HG03066 (cell line): ENCODE data around the gene EFCAB13.
"Not testable (repeated sequence)": the region's sequence is repeated elsewhere in the genome, so short reads cannot be mapped to it uniquely, and the experiment has no call there.

Experiments
- ATAC-seq: cut with Tn5 transposase; IDR thresholded peaks from one replicate; pipeline ENCODE4 v1.9.1; 2021; ENCODE audit warnings: low read depth; ENCODE audit not compliant: unreplicated experiment

Gene EFCAB13

DNA sequence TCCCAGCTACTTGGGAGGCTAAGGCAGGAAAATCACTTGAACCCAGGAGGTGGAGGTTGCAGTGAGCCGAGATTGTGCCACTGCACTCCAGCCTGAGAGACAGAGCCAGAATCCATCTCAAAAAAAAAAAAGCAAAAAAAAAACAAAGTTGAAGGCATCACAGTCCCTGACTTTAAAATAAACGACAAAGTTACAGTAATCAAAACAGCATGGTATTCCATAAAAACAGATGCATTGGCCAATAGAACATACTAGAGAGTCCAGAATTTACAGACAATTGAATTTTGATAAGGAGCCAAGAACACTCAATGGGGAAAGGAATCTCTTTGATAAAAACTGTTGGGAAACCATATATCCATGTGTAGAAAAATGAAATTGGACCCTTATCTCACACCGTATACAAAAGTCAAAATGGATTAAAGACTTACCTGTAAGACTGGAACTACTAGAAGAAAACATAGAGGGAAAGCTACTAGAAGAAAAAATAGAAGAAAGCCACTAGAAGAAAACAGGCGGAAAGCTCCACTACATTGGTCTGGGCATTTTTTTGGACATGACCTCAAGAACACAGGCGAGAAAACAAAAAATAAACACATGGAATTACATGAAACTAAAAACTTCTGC lies 2.8 kb upstream of the EFCAB13 start:
- ATAC-seq = no peak

DNA sequence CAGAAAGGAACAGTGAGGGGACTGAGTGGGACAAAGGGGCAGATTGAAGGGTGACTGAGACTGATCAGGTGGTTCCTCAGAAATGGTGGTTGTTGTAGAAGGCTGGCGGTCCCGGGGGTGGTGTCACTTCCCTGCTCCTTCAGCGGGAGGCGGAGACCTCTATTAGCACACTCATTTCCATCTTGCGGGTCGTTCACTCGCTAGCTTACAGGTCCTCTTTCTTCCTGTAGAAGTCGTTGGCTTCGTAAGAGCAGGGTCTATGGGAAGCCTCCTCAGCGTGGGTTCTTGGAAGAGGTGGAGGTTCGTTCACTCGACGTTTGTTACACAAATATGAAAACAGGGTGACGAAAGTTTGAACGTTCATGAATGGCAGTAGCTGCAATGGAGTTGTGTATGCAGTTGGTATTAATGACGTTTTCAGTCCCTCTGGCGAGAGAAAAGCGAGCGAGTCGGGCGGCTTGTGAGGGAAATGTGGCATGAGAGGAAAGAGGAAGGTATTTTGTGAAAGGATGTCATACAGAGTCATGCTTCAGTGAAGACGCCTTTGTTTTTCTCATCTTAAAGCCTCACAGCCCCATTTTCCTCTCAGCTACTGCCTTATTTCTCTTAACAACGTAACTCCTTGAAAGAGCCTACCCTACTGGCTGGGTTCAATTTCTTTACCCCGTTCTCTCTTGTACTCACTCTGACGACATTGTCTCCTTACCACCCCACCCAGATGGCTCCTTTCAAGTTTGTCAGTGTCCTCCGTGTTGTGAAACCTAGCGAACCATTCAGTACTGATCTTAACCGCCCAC lies 667 bp downstream of the EFCAB13 start:
- peak; percentile 38 for ATAC-seq

DNA sequence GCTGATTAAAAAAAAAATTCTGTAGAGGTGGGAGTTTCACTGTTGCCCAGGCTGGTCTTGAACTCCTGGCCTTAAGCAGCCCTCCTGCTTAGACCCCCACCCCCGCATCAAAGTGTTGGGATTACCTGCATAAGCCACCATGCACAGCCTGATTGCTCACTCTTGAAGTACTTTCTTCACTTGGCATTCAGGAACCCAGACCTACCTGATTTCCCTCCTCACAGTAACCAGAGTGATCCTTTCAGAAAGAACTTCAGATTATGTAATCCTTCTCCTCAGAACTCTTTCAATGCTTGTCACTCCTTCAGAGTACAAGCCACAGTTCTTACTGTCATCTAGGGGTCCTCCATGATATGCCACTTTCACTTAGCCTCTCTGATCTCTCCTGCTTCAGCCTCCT lies 1.4 kb downstream of the EFCAB13 start:
- no peak for ATAC-seq

DNA sequence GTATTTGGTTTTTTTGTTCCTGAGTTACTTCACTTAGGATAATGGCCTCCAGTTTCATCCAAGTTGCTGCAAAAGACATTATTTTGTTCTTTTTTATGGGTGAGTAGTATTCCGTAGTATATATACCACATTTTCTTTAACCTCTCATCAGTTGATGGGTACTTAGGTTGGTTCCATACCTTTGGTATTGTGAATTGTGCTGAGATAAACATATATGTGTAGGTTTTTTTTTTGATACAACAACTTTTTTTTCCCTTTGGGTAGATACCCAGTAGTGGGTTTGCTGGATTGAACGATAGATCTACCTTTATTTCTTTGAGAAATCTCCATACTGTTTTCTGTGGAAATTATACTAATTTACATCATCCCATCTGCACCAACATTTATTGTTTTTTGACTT lies 6.8 kb downstream of the EFCAB13 start:
- ATAC-seq = no peak

DNA sequence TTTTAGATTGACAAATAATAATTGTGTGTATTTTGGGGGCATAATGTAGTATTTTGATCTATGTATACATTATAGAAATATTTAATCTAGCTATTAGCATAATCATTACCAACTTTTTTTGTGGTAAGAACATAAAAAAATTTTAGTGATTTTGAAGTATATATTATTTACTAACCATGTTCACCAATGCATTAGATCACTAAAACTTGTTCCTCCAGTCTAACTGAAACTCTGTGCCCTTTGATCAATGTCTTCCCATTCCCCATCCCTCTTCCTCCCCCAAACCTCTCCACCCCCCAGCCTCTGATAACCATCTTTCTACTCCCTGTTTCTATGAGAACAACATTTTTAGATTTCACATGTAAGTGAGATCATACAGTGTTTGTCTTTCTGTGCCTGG lies 8.5 kb downstream of the EFCAB13 start:
- ATAC-seq = no peak

DNA sequence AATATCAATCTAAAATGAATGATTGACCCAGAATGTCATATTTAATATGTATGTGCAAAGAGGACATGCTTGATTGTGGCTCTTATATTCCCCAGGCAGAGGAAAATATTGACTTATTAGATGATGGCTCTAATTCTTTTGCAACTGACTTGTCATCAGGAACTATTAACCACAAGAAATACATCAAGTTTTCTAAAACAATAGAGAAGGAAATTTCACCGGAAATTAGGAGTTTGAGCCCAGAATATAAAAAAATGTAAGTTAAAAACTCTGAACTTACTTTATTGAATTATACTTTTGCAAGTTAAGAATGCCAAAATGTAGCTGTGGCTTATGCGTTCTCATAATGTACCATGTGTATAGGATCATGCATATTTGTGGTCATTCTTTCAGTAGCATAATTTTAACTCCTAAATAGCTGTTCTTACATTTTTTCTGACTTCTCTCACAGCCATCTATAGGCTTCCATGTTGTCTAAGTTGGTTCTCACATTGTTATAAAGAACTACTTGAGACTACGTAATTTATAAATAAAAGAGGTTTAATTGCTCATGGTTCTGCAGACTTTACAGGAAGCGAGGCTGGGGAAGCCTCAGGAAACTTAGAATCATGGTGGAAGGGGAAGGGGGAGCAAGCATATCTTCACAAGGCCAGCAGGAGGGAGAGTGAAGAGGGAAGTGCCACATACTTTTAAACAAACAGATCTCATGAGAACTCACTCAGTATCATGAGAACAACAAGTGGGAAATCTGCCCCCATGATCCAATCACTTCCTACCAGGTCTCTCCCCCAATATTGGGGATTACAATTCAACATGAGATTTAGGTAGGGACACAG lies 11.6 kb downstream of the EFCAB13 start:
- no peak for ATAC-seq

DNA sequence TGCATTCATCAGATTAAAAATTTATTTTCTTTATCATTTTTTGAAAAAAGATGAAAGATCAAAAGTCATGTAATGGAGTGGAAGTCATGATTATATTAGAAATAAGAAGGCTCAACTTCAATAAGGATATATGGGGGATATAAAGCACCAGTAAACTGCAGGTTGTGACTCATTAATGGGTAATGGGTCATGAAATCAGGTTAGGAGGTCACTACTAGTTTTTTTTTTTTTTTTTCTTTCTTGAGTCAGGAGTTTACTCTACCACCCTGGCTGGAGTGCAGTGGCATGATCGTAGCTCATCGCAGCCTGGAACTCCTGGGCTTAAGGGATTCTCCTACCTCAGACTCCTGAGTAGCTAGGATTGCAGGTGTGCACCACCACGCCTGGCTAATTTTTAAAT lies 14.3 kb downstream of the EFCAB13 start:
- ATAC-seq = no peak

DNA sequence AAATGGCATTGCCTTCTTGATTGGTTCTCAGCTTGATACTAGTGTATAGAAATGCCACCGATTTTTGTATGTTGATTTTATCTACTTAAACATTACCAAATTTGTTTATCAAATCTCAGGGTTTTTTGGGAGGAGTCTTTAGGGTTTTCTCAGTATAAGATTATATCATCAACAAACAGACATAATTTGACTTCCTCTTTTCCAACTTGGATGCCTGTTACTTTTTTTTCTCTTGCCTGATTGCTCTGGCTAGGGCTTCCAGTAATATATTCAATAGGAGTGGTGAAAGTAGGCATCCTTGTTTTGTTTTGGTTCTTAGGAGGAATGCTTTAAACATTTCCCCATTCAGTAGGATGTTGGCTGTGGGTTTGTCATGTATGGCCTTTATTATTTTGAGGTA lies 29.1 kb downstream of the EFCAB13 start:
- ATAC-seq = no peak

DNA sequence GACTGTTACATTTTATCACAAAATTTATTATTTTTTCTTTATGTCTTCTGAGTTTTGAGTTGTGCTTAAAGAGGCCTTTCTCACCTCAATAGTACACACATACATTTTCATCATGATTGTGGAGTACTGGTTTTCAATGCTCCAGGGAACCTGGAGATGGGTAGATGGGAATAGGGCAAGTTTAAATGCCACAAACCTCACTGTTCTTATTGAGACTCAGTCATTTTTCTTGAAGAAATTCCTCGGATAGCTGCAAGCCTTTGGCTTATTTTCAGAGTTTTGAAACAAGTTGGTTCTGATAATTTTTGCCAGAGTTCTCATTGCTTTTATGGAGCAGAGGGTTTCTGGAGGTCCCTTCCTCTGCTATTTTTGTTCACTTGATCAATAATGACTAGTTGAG lies 34.9 kb downstream of the EFCAB13 start:
- no peak for ATAC-seq

DNA sequence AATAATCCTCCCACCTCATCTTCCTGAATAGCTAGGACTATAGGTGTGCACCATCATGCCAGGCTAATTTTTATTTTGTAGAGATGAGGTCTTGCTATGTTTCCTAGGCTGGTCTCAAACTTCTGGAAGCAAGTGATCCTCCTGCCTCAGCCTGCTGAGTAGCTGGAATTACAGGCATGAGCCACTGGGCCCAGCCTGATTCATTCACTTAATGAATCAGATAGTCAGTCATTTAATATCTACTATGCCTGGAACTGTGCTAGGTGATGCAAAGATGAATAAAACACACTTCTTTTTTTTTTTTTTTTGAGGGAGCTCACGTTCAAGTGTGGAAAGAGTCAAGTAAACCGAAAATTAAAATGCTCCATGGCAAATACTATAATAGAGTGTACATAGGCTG lies 39.4 kb downstream of the EFCAB13 start:
- no peak for ATAC-seq

DNA sequence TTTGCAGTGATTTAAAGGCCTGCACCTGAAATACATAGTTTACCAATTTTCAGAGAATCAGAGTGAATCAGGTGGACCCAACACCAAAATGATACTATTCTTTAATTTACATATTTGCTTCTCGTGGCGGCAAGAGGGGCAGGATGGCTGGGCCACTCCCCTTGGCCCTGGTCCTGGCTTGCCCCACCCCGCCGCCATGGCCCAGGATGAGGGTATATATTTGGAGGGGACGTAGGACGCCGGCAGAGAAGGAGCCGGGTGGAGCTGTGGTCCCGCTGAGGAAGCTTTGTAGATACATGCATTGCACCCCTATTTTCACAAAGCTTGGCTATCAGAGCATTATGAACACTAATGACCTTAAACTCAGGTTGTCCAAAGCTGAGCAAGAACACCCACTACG lies 43.5 kb downstream of the EFCAB13 start:
- ATAC-seq = no peak

DNA sequence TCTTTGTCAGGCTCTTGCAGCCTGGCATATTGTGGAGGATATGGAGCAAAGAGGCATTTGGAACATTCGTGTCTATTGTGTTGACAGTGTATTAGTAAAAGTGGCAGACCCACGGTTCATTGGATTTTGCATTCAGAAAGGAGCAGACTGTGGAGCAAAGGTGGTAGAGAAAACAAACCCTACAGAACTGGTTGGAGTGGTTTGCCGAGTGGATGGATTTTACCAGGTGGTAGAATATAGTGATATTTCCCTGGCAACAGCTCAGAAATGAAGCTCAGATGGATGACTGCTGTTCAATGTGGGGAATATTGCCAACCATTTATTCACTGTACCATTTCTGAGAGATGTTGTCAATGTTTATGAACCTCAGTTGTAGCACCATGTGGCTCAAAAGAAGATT lies 44.5 kb downstream of the EFCAB13 start:
- no peak for ATAC-seq

DNA sequence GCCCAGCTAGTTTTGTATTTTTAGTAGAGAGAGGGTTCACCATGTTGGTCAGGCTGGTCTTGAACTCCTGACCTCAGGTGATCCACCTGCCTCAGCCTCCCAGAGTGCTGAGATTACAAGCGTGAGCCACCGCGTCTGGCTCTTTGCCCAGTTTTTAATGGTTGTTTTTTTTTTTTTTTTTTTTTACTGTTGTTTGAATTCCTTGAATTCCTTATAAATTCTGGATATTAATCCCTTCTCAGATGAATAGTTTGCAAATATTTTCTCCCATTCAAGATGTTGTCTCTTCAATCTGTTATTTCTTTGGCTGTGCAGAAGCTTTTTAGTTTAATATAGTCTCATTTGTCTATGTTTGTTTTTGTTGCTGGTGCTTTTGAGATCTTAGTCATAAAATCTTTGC lies 47.1 kb downstream of the EFCAB13 start:
- ATAC-seq = not testable (repeated sequence)

DNA sequence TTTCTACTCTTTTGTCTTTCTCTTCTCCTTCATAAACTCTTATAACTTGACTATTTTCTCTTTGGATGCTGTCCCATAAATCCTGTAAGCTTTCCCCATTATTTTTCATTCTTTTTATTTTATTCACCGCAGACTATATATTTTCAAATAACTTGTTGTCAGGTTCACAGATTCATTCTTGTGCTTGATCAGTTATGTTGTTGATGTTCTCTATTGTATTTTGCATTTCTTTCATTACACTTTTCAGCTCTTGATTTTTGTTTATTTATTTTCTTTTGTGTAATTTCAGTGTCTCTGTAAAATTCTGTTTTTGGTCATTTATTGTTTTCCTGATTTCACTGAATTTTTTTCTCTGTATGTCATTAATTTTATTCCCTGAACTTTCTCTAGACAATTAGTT lies 49.2 kb downstream of the EFCAB13 start:
- no peak for ATAC-seq

DNA sequence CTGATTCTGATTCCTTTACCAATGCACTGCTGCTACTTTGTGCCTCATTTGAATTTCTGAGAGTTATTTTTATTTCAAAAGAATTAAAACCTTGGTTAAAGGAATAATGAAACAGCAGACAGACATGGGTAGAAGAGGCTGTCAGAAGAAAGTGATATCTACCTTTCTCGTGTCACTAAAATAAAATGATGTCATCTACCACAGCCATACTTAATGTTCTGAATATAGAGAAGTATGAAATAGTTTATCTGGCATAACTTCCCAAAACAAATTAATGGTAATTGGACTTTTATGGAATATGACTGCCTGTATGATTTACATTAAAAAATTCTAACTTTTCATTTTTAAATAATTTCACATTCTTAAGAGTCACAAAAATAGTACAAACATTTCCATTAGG lies 52.5 kb downstream of the EFCAB13 start:
- no peak for ATAC-seq

DNA sequence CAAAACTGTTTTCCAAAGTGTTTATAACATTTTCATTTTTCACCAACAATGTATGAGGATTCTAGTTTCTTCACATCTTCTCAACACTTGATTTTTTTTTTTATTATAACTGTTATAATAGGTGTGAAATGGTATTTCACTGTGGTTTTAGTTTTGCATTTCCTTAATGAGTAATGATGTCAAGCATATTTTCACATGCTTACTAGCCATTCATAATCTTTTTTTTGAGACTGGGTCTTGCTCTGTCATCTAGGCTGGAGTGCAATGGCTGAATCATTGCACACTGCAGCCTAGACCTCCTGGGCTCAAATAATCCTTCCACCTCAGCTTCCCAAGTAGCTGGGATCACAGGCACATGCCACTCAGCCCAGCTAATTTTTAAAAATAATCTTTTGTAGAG lies 65.1 kb downstream of the EFCAB13 start:
- no peak for ATAC-seq

DNA sequence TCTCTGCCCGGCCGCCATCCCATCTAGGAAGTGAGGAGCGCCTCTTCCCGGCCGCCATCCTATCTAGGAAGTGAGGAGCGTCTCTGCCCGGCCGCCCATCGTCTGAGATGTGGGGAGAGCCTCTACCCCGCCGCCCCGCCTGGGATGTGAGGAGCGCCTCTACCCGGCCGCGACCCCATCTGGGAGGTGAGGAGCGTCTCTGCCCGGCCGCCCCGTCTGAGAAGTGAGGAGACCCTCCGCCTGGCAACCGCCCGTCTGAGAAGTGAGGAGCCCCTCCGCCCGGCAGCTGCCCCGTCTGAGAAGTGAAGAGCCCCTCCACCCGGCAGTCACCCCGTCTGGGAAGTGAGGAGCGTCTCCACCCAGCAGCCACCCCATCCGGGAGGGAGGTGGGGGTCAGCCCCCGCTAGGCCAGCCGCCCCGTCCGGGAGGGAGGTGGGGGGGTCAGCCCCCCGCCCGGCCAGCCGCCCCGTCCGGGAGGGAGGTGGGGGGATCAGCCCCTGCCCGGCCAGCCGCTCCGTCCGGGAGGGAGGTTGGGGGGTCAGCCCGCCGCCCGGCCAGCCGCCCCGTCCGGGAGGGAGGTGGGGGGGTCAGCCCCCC lies 73.9 kb downstream of the EFCAB13 start:
- not testable (repeated sequence) for ATAC-seq

DNA sequence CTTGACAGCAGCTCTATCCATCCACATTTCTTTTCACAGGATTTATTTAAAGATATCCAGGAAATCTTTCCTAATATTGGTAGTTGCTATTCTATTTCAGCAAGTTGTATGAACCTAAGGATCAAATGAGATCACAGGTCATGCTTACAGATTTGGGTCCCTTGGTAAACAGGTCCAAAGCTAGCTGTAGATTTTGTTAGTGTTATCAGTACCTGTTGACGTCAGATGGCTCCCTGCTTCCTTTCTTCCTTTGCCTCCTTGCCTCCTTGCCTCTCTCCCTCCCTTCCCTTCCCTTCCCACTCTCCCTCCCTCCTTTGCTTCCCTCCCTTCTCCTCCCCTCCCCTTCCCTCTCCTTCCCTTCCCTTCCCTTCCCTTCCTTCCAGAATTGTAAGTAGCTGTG lies 76.6 kb downstream of the EFCAB13 start:
- no peak for ATAC-seq

DNA sequence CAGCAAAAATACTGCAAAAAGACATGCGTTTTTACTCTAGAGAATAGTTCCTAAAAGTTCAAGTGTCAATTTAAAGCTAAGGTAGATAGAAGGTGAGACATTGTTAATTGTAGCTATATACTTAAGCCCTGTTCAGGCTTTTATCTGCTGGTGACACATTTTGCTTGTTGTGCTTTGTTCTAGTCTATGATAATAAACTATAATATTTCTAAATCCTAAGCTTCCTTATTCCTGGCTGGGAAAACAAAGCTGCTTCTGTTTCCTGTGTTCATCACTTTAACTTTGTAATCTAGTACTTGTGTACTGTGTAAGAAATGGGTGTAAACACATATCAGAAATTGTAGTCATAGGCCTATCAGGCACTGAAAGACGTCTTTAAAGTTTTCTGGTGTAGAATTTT lies 77.3 kb downstream of the EFCAB13 start:
- ATAC-seq = no peak

DNA sequence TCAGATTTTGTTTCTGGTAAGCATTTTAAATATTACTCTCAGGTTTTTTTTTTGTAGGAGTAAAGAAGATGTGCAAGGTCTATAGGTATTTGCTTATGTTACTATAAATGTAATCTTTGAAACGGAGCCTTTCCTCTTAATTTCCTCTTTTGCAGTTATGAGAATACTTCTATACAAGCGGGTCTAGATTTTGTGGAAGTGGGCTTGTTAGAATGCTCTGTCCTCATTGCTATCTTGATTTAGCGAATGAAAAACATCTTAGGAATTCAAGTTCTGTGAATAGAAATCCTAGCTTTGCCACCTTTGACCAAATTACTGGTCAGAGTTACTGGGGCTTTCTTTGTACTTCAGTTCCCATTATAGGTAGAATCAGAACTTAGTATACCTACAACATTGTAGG lies 80.3 kb downstream of the EFCAB13 start:
- ATAC-seq = no peak

DNA sequence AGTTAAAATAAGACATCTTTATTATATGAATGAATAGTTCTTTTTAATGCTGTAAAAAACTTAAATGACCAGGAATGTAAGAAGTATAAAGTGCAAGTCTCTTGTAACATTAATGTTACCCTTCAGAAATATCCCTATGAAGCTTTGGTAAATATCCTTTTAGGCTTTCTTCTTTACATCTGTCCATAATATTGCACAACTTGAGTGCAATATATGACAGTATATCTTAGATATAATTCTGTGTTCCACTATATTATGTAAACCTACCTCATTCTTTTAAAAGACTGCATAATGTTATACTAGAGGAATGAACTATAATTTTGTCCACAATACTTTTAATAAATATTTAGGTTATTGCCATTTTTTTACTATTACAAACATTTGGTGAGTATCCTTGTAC lies 81.1 kb downstream of the EFCAB13 start:
- ATAC-seq = no peak
